Keratinocyte (primary cell): ENCODE data around the gene ACADVL. TPM values are rescaled to one million over a fixed set of nuclear protein-coding genes. Genes with fewer than 3 reads are reported as not detected.

Source experiments
- DNase-seq: peaks from one replicate; pipeline ENCODE4 v3.0.0-alpha.2; 2011; ENCODE audit warnings: low read depth, missing footprints, low spot score
- FAIRE-seq: peaks from 2 replicates; lab custom pipeline; 2011; peaks lifted over from hg19 to GRCh38; lab: Jason Lieb, UNC
- H2AFZ ChIP-seq: 2 replicates; pipeline ENCODE4 v1.6.0; 2012; ENCODE audit warnings: low read length, control low read depth, inconsistent platforms; ENCODE audit not compliant: control insufficient read depth
- H3K27ac ChIP-seq: 2 replicates; pipeline ENCODE4 v1.5.1; 2011; ENCODE audit warnings: low read length; ENCODE audit not compliant: control insufficient read depth, insufficient read depth
- H3K27me3 ChIP-seq: 3 replicates; pipeline ENCODE4 v1.6.0; 2011; ENCODE audit warnings: low read length; ENCODE audit not compliant: control insufficient read depth, insufficient read depth; ENCODE audit errors: extremely low read depth
- H3K36me3 ChIP-seq, 2 experiments: 2 replicates in 1 of 2; 3 replicates in 1 of 2; pipeline ENCODE4 v1.5.1; 2011; ENCODE audit warnings: low read length in 2 of 2, mild to moderate bottlenecking in 1 of 2; ENCODE audit not compliant: control insufficient read depth in 2 of 2, insufficient read depth in 2 of 2; ENCODE audit errors: extremely low read depth in 1 of 2
- H3K4me1 ChIP-seq: 3 replicates; pipeline ENCODE4 v1.5.1; 2011; ENCODE audit warnings: low read length; ENCODE audit not compliant: control insufficient read depth, insufficient read depth; ENCODE audit errors: extremely low read depth
- H3K4me2 ChIP-seq: 3 replicates; pipeline ENCODE4 v1.6.0; 2011; ENCODE audit warnings: low read depth, low read length; ENCODE audit not compliant: control insufficient read depth, insufficient read depth; ENCODE audit errors: extremely low read depth
- H3K4me3 ChIP-seq, 3 experiments: fragments of 200-600 bp in 1 of 3; sonication (generic) in 1 of 3; 2 replicates in 2 of 3; 3 replicates in 1 of 3; pipeline ENCODE4 v1.5.1; 2011 to 2016; ENCODE audit warnings: low read length in 3 of 3, mild to moderate bottlenecking in 3 of 3, control low read depth in 2 of 3, inconsistent platforms in 1 of 3, low read depth in 1 of 3, mixed read lengths in 1 of 3, mixed run types in 1 of 3, moderate library complexity in 1 of 3; ENCODE audit not compliant: control insufficient read depth in 2 of 3, insufficient read depth in 2 of 3; ENCODE audit errors: extremely low read depth in 1 of 3
- H3K79me2 ChIP-seq: 2 replicates; pipeline ENCODE4 v1.6.0; 2012; ENCODE audit warnings: low read length; ENCODE audit not compliant: control insufficient read depth, insufficient read depth
- H3K9ac ChIP-seq: 3 replicates; pipeline ENCODE4 v1.6.0; 2011; ENCODE audit warnings: low read length; ENCODE audit not compliant: control insufficient read depth, insufficient read depth; ENCODE audit errors: extremely low read depth
- H3K9me1 ChIP-seq: 3 replicates; pipeline ENCODE4 v1.6.0; 2011; ENCODE audit warnings: low read length; ENCODE audit not compliant: control insufficient read depth, insufficient read depth; ENCODE audit errors: extremely low read depth
- H3K9me3 ChIP-seq: 2 replicates; pipeline ENCODE4 v1.5.1; 2012; ENCODE audit warnings: low read depth, low read length; ENCODE audit not compliant: control insufficient read depth
- H4K20me1 ChIP-seq: 3 replicates; pipeline ENCODE4 v1.6.0; 2011; ENCODE audit warnings: low read length; ENCODE audit not compliant: control insufficient read depth, insufficient read depth; ENCODE audit errors: extremely low read depth
- CTCF ChIP-seq, 3 experiments: IDR thresholded peaks in 1 of 3; conservative IDR thresholded peaks in 1 of 3; optimal IDR thresholded peaks in 1 of 3; 2 replicates in 2 of 3; 3 replicates in 1 of 3; pipeline versions ENCODE3 to v1.5.1; 2011; ENCODE audit warnings: low read length in 3 of 3, mild to moderate bottlenecking in 3 of 3, moderate library complexity in 2 of 3, control low read depth in 1 of 3, inconsistent platforms in 1 of 3; ENCODE audit not compliant: insufficient read depth in 2 of 3; ENCODE audit errors: extremely low read depth in 1 of 3
- EZH2 ChIP-seq: IDR thresholded peaks from one replicate; pipeline ENCODE4 v1.6.1; 2012; ENCODE audit warnings: inconsistent platforms, mild to moderate bottlenecking, low read length, moderate library complexity
- dilution Hi-C: fragments of 300-500 bp; cut with MboI; formaldehyde crosslinking; loops from one replicate; pipeline ENCODE4 v1.7.0; 2020; ENCODE audit warnings: low sequenced_read_pairs; ENCODE audit not compliant: extremely low pct_ligation_motif_present
- polyA plus RNA-seq, 5 experiments: library from polyadenylated mRNA; depleted of rRNA in 3 of 5; stranded (reverse) in 3 of 5; stranded (forward) in 1 of 5; unstranded in 1 of 5; fragments of >200 nt; gene quantifications; 1 replicate in 1 of 5; 2 replicates in 3 of 5; 3 replicates in 1 of 5; pipeline versions ENCODE4 v1.2.1 to v1.2.3, GENCODE V29; 2011 to 2012; ENCODE audit warnings: missing spikeins in 2 of 5, low read depth in 1 of 5, low replicate concordance in 1 of 5

The ACADVL gene
- polyA plus RNA-seq, 1 donor (not counting 4 experiments of a cell fraction or from before 2014, with no cell fraction given): 301 TPM

DNA sequence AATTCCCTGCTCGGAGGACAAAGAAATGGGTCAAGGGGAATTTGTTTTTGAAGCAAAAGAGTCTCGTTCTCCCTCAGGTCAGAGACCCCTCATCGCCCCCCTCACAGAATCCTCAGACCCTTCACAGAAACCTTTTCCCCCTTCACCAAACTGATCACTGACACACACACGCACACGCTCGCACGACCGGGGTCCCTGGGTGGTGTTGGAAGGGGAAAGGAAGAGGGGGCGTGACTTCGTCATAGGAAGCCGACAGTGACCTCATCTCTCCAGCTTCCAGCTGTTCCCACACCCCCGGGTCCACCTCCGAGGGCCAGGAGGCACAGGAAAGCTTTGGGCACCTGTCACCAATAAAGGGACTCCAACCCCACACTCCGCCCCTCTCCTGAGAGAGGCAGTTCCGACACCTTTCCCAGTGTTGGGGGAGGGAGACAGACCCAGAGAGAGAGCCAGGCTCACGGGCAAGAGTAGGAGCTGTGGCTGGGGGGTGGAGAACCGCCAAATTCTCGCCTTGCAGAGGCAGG is 41.7 kb upstream of the ACADVL start:
- Histone ChIP-seq H3K4me3 (peak overlapping the region in 1 of 3 experiments; percentile 29), H3K4me1 (peaks cover 7% of the 10 kb centered on the region), H4K20me1 (no peaks in the 10 kb centered on the region), H3K79me2 (no peaks in the 10 kb centered on the region), H3K36me3 (no peaks in the 10 kb centered on the region), H2AFZ (no peak overlapping the region), H3K27ac (no peak overlapping the region), H3K9ac (peak overlapping the region; percentile 5), H3K9me1 (no peaks in the 10 kb centered on the region), H3K9me3 (no peaks in the 10 kb centered on the region), H3K4me2 (peak overlapping the region; percentile 61), H3K27me3 (peaks cover 22% of the 10 kb centered on the region)
- DNase-seq: no peak
- no peak for TF ChIP-seq CTCF (optimal IDR thresholded peaks at IDR 0.05 in 1 of 3, IDR thresholded peaks at IDR 0.05 in 1 of 3, conservative IDR thresholded peaks at IDR 0.05 in 1 of 3; ENCODE audit: extremely low read depth in 1 of 3, insufficient read depth in 2 of 3, low read length in 3 of 3)
- no peak for TF ChIP-seq EZH2
- dilution Hi-C loops: no loop called here
- no peak for FAIRE-seq

GRCh38 chr17:7178973-7179316 is 40.8 kb upstream of the ACADVL start:
- Histone ChIP-seq H3K9me1 (no peaks in the 10 kb centered on the region), H2AFZ (no peak overlapping the region), H3K27ac (no peak overlapping the region), H3K79me2 (no peaks in the 10 kb centered on the region), H3K4me1 (peaks cover 7% of the 10 kb centered on the region), H4K20me1 (no peaks in the 10 kb centered on the region), H3K36me3 (no peaks in the 10 kb centered on the region), H3K4me2 (no peak overlapping the region), H3K27me3 (peaks cover 22% of the 10 kb centered on the region), H3K9me3 (no peaks in the 10 kb centered on the region), H3K9ac (no peak overlapping the region), H3K4me3 (no peak overlapping the region)
- FAIRE-seq (no peak), DNase-seq (no peak)
- dilution Hi-C loops: no loop called here
- TF ChIP-seq EZH2 (no peak), CTCF (optimal IDR thresholded peaks at IDR 0.05 in 1 of 3, IDR thresholded peaks at IDR 0.05 in 1 of 3, conservative IDR thresholded peaks at IDR 0.05 in 1 of 3; ENCODE audit: extremely low read depth in 1 of 3, insufficient read depth in 2 of 3, low read length in 3 of 3) (no peak)
